IMR-90 (cell line): Measurements from ENCODE around the gene ENPP6. TPM values are rescaled to one million over a fixed set of nuclear protein-coding genes. Genes with fewer than 3 reads are reported as not detected.

Experiments
- ATAC-seq: fragments of 200-7000 bp; cut with Tn5 transposase; 2 replicates; pipeline ENCODE4 v1.9.1; 2020; ENCODE audit warnings: low read depth, mild to moderate bottlenecking, moderate library complexity
- BruUV-seq: library from RNA; stranded (reverse); fragments of 400-500 nt; replicated peaks from 2 replicates; lab custom pipeline; 2021; lab: Mats Ljungman, UMichigan
- CTCF ChIA-PET: fragments of 300-600 bp; formaldehyde crosslinking; extraction: SDS; loops from one replicate; lab custom pipeline; 2021; ENCODE audit warnings: antibody characterized with exemption; lab: Yijun Ruan, JAX
- POLR2A ChIA-PET: fragments of 300-600 bp; sonication (Branson Sonifier 250); formaldehyde crosslinking; loops from one replicate; lab custom pipeline; 2022; ENCODE audit warnings: antibody characterized with exemption; ENCODE audit not compliant: unreplicated experiment; lab: Charles Lee
- DNase-seq: peaks from one replicate; pipeline ENCODE4 v3.0.0; 2013
- H2AFZ ChIP-seq: replicated peaks from 2 replicates; pipeline ENCODE3; 2013; ENCODE audit warnings: low read length, mild to moderate bottlenecking; ENCODE audit not compliant: poor library complexity
- H2AK5ac ChIP-seq: 2 replicates; pipeline ENCODE4 v1.6.1; 2013; ENCODE audit warnings: low read depth, low read length, inconsistent platforms
- H2AK9ac ChIP-seq: replicated peaks from 2 replicates; pipeline ENCODE3; 2013; ENCODE audit warnings: mild to moderate bottlenecking, low read depth, low read length, moderate library complexity; ENCODE audit not compliant: poor library complexity
- H2BK120ac ChIP-seq: 2 replicates; pipeline ENCODE4 v1.6.1; 2013; ENCODE audit warnings: low read depth, low read length, inconsistent platforms
- H2BK15ac ChIP-seq: 3 replicates; pipeline ENCODE4 v1.6.1; 2013; ENCODE audit warnings: low read depth, low read length, inconsistent platforms
- H2BK20ac ChIP-seq: 2 replicates; pipeline ENCODE4 v1.6.1; 2013; ENCODE audit warnings: low read depth, mild to moderate bottlenecking, inconsistent platforms, low read length, moderate library complexity
- H2BK5ac ChIP-seq: 2 replicates; pipeline ENCODE4 v1.6.1; 2013; ENCODE audit warnings: mild to moderate bottlenecking, low read depth, low read length, inconsistent platforms; ENCODE audit not compliant: poor library complexity, severe bottlenecking
- H3K14ac ChIP-seq: replicated peaks from 2 replicates; pipeline ENCODE4 v1.6.1; 2013; ENCODE audit warnings: low read depth, low read length, inconsistent platforms
- H3K18ac ChIP-seq: 2 replicates; pipeline ENCODE4 v1.6.1; 2013; ENCODE audit warnings: low read depth, low read length, control low read depth
- H3K23ac ChIP-seq: 2 replicates; pipeline ENCODE4 v1.6.1; 2013; ENCODE audit warnings: low read depth, low read length, inconsistent platforms
- H3K27ac ChIP-seq: 2 replicates; pipeline ENCODE4 v1.5.1; 2013; ENCODE audit warnings: mild to moderate bottlenecking, control low read depth, low read length; ENCODE audit not compliant: insufficient read depth
- H3K27me3 ChIP-seq: 2 replicates; pipeline ENCODE4 v1.6.1; 2013; ENCODE audit warnings: low read length; ENCODE audit not compliant: control insufficient read depth, insufficient read depth
- H3K36me3 ChIP-seq: 2 replicates; pipeline ENCODE4 v1.6.1; 2013; ENCODE audit warnings: low read length, mixed read lengths; ENCODE audit not compliant: control insufficient read depth, insufficient read depth
- H3K4ac ChIP-seq: 2 replicates; pipeline ENCODE4 v1.6.1; 2013; ENCODE audit warnings: low read depth, low read length, inconsistent platforms
- H3K4me1 ChIP-seq: 2 replicates; pipeline ENCODE4 v1.6.1; 2013; ENCODE audit warnings: low read length, mixed read lengths; ENCODE audit not compliant: control insufficient read depth, insufficient read depth
- H3K4me2 ChIP-seq: 2 replicates; pipeline ENCODE4 v1.6.1; 2013; ENCODE audit warnings: low read depth, mild to moderate bottlenecking, control low read depth, low read length, moderate library complexity
- H3K4me3 ChIP-seq: 2 replicates; pipeline ENCODE4 v1.5.1; 2013; ENCODE audit warnings: low read depth, mild to moderate bottlenecking, control low read depth, low read length, moderate library complexity; ENCODE audit not compliant: insufficient read depth
- H3K56ac ChIP-seq: 2 replicates; pipeline ENCODE4 v1.6.1; 2013; ENCODE audit warnings: low read length, inconsistent platforms; ENCODE audit not compliant: insufficient read depth; ENCODE audit errors: extremely low read depth
- H3K79me1 ChIP-seq, 2 experiments: 2 replicates each; pipeline ENCODE4 v1.6.1; 2013; ENCODE audit warnings: low read length in 2 of 2, inconsistent platforms in 1 of 2, low read depth in 1 of 2
- H3K9ac ChIP-seq: 2 replicates; pipeline ENCODE4 v1.6.1; 2013; ENCODE audit warnings: low read depth, low read length, control low read depth
- H3K9me1 ChIP-seq: 2 replicates; pipeline ENCODE4 v1.6.1; 2013; ENCODE audit warnings: low read length, inconsistent platforms; ENCODE audit not compliant: insufficient read depth
- H3K9me3 ChIP-seq: 2 replicates; pipeline ENCODE4 v1.6.1; 2013; ENCODE audit warnings: low read length; ENCODE audit not compliant: control insufficient read depth, insufficient read depth
- H4K20me1 ChIP-seq: 2 replicates; pipeline ENCODE4 v1.6.1; 2013; ENCODE audit warnings: low read length, inconsistent platforms; ENCODE audit not compliant: insufficient read depth
- H4K5ac ChIP-seq: 2 replicates; pipeline ENCODE4 v1.6.1; 2013; ENCODE audit warnings: mild to moderate bottlenecking, low read depth, low read length, control low read depth
- H4K8ac ChIP-seq, 2 experiments: 2 replicates each; pipeline ENCODE4 v1.6.1; 2013; ENCODE audit warnings: low read depth in 2 of 2, low read length in 2 of 2, control low read depth in 1 of 2, inconsistent platforms in 1 of 2
- H4K91ac ChIP-seq: 2 replicates; pipeline ENCODE4 v1.6.1; 2013; ENCODE audit warnings: low read depth, low read length, inconsistent platforms; ENCODE audit not compliant: insufficient read depth
- FOS ChIP-seq: fragments of 150-350 bp; IDR thresholded peaks from 2 replicates; pipeline ENCODE4 v1.6.1; 2016; ENCODE audit warnings: low read depth, low read length
- MAZ ChIP-seq: IDR thresholded peaks from 2 replicates; pipeline ENCODE4 v1.6.1; 2012; ENCODE audit warnings: low read depth, mild to moderate bottlenecking, low read length, improper control_type of control experiment, moderate library complexity, borderline replicate concordance
- MXI1 ChIP-seq: IDR thresholded peaks from 2 replicates; pipeline ENCODE4 v1.6.1; 2012; ENCODE audit warnings: low read depth, mild to moderate bottlenecking, low read length, moderate library complexity, borderline replicate concordance
- NFE2L2 ChIP-seq: fragments of 150-350 bp; IDR thresholded peaks from 2 replicates; pipeline ENCODE4 v1.6.1; 2016; ENCODE audit warnings: low read depth, mild to moderate bottlenecking, low read length
- POLR2A ChIP-seq: IDR thresholded peaks from 2 replicates; pipeline ENCODE4 v1.6.1; 2012; ENCODE audit warnings: mild to moderate bottlenecking, low read depth, low read length
- RAD21 ChIP-seq: IDR thresholded peaks from 2 replicates; pipeline ENCODE4 v1.6.1; 2012; ENCODE audit warnings: low read length, improper control_type of control experiment
- SMC3 ChIP-seq: fragments of 150-350 bp; IDR thresholded peaks from 2 replicates; pipeline ENCODE4 v1.6.1; 2016; ENCODE audit warnings: low read depth, mild to moderate bottlenecking, antibody characterized with exemption, low read length, moderate library complexity
- WGBS, 2 experiments: methylation state at CpG; one replicate each; pipeline versions ENCODE4 v1.1.5 to v1.1.7; 2013; ENCODE audit warnings: missing lambda C conversion rate in 2 of 2; ENCODE audit not compliant: insufficient read length in 1 of 2; ENCODE audit errors: extremely low coverage in 2 of 2; 5-methylcytosine and 5-hydroxymethylcytosine counted together
- dilution Hi-C: fragments of 300-500 bp; cut with HindIII; formaldehyde crosslinking; loops from one replicate; pipeline ENCODE4 v1.14.3; 2018; ENCODE audit warnings: low sequenced_read_pairs; ENCODE audit not compliant: unreplicated experiment
- in situ Hi-C: fragments of 300-500 bp; cut with MboI; formaldehyde crosslinking; loops from 3 replicates; pipeline ENCODE4 v1.14.3; 2019; ENCODE audit warnings: low sequenced_read_pairs, inconsistent platforms, mixed read lengths
- intact Hi-C: fragments of 100-400 bp; cut with micrococcal nuclease; formaldehyde crosslinking; loops from 2 replicates; pipeline ENCODE4 v1.10.0; 2022
- polyA plus RNA-seq, 3 experiments: library from polyadenylated mRNA; depleted of rRNA; stranded (reverse); fragments of >200 nt; gene quantifications; 2 replicates each; pipeline ENCODE4 v1.2.3, GENCODE V29; 2012; ENCODE audit warnings: low replicate concordance in 1 of 3
- total RNA-seq: library from RNA; depleted of rRNA; stranded (reverse); fragments of >200 nt; gene quantifications from 2 replicates; pipeline ENCODE4 v1.2.3, GENCODE V29; 2012
- TF ChIP-seq, protein P1 (sequence below): fragments of 150-350 bp; IDR thresholded peaks from 2 replicates; pipeline ENCODE4 v1.6.1; 2017; ENCODE audit warnings: mild to moderate bottlenecking, antibody characterized with exemption, low read length, low read depth
- TF ChIP-seq, protein P2 (sequence below): conservative IDR thresholded peaks from 2 replicates; pipeline ENCODE4 v1.5.1; 2012; ENCODE audit warnings: mild to moderate bottlenecking, low read depth, low read length, improper control_type of control experiment
- TF ChIP-seq, protein P3 (sequence below): fragments of 150-350 bp; IDR thresholded peaks from 2 replicates; pipeline ENCODE4 v1.6.1; 2016; ENCODE audit warnings: low read depth, mild to moderate bottlenecking, low read length, moderate library complexity, borderline replicate concordance

The ENPP6 gene
- total and polyA plus RNA-seq, 2 of the 4 experiments (the other 2 are of a cell fraction) = not detected

DNA sequence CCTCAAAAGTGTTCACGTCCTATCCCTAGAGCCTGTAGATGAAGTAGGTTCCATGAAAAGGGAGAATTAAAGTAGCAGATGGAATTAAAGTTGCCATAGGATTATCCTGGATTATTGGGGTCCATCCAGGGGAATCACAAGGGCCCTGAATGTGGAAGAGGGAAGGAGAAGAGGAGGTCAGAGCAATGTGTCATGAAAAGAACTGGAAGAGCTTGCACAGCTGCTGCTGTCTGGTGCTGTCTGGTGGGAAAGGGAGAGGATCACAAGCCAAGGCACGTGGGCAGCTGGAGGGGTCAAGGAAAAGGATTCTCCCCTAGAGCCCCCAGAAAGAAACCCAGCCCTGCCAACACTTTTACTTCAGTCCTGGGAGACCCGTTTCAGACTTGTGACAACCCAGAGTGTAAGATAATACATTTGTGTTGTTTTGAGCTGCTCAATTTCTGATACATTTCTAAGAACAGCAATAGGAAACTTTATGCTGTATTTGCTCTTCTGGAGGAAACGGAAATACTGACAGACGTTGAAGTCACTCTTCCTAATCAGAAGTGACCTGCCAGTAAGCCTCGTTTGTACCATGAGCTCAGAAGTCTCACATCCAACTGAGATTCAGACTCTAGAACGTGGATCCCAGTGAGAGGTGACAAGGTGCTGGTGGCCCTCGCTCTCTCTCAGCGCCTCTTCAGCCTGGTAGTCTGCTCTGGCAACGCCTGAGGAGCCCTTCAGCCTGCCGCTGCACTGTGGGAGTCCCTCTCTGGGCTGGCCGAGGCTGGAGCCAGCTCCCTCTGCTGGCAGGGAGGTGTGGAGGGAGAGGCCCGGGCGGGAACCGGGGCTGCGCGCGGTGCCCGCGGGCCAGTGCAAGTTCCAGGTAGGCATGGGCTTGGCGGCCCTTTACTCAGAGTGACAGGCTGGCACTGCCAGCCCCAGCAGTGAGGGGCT, 34.7 kb upstream of the ENPP6 start:
- dilution Hi-C loops (no loop called here), in situ Hi-C loops (no loop called here)
- BruUV-seq = no TSS peak

More for the DNA sequence above, 34.7 kb upstream of the ENPP6 start:
- Histone ChIP-seq H3K56ac (no peak overlapping the region), H3K27me3 (peaks cover under 1% of the 10 kb centered on the region; the same call in 1 of the 2 replicates), H3K79me1 (no peaks in the 10 kb centered on the region), H3K23ac (no peak overlapping the region), H2BK5ac (no peak overlapping the region), H3K27ac (no peak overlapping the region), H3K4me1 (no peaks in the 10 kb centered on the region), H3K4ac (no peak overlapping the region), H3K36me3 (no peaks in the 10 kb centered on the region), H2BK20ac (no peak overlapping the region), H2AK9ac (no peak overlapping the region), H3K9me1 (no peaks in the 10 kb centered on the region), H2BK15ac (no peak overlapping the region), H3K14ac (no peak overlapping the region), H2AK5ac (no peak overlapping the region), H2AFZ (no peak overlapping the region), H3K9ac (no peak overlapping the region), H4K8ac (no peak overlapping the region), H4K20me1 (no peaks in the 10 kb centered on the region), H3K9me3 (no peaks in the 10 kb centered on the region), H3K4me3 (no peak overlapping the region), H2BK120ac (no peak overlapping the region), H4K91ac (no peak overlapping the region), H3K18ac (no peak overlapping the region), H3K4me2 (no peak overlapping the region), H4K5ac (no peak overlapping the region)
- TF ChIP-seq, protein P1, sequence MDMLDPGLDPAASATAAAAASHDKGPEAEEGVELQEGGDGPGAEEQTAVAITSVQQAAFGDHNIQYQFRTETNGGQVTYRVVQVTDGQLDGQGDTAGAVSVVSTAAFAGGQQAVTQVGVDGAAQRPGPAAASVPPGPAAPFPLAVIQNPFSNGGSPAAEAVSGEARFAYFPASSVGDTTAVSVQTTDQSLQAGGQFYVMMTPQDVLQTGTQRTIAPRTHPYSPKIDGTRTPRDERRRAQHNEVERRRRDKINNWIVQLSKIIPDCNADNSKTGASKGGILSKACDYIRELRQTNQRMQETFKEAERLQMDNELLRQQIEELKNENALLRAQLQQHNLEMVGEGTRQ = no peak
- TF ChIP-seq SMC3 (no peak), POLR2A (no peak), FOS (no peak), NFE2L2 (no peak), MXI1 (no peak), RAD21 (no peak), MAZ (no peak)
- TF ChIP-seq, protein P2, sequence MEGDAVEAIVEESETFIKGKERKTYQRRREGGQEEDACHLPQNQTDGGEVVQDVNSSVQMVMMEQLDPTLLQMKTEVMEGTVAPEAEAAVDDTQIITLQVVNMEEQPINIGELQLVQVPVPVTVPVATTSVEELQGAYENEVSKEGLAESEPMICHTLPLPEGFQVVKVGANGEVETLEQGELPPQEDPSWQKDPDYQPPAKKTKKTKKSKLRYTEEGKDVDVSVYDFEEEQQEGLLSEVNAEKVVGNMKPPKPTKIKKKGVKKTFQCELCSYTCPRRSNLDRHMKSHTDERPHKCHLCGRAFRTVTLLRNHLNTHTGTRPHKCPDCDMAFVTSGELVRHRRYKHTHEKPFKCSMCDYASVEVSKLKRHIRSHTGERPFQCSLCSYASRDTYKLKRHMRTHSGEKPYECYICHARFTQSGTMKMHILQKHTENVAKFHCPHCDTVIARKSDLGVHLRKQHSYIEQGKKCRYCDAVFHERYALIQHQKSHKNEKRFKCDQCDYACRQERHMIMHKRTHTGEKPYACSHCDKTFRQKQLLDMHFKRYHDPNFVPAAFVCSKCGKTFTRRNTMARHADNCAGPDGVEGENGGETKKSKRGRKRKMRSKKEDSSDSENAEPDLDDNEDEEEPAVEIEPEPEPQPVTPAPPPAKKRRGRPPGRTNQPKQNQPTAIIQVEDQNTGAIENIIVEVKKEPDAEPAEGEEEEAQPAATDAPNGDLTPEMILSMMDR = no peak
- TF ChIP-seq, protein P3, sequence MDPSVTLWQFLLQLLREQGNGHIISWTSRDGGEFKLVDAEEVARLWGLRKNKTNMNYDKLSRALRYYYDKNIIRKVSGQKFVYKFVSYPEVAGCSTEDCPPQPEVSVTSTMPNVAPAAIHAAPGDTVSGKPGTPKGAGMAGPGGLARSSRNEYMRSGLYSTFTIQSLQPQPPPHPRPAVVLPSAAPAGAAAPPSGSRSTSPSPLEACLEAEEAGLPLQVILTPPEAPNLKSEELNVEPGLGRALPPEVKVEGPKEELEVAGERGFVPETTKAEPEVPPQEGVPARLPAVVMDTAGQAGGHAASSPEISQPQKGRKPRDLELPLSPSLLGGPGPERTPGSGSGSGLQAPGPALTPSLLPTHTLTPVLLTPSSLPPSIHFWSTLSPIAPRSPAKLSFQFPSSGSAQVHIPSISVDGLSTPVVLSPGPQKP = no peak
- CTCF ChIA-PET = interaction anchor here (0.7 to 1.1 kb wide), 3 partner anchors 9 to 941 kb away, joined by 3 to 4 read pairs (median 3); no protein-coding TSS in a partner anchor
- 83% methylated on average over 14 of the region's 21 CpGs; no CpG with 5 or more reads in 1 of the 2 experiments for WGBS, 2 experiments
- POLR2A ChIA-PET = no interaction called here
- ATAC-seq (no peak), DNase-seq (no peak)
- intact Hi-C loops = no loop called here
